Measurements from ENCODE around the gene SMC5.

SMC5 gene

GRCh38 chr9:70403166-70403565, 144.4 kb downstream of the SMC5 start:
- no peak for ATAC-seq

DNA sequence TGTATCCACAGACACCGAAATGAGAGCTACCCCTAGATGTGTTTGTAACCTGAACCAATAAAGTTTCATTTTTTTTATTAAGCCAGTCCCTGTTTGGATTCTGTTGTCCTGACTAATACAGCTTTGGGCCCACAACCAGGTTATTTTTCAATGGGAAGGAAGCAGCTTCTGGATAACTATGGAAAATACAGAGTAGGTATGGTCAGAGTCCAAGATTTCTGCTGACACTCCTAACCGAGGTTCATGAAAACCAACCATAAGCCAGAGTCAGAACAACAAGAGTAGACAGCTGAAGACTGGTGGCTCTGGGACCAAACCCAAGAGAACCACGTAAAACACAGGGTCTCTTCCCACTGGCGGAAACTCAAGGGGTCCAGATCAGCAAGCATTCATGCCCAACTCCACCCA, 144.8 kb downstream of the SMC5 start:
- no peak for TF ChIP-seq ZC3H10 (CRISPR knock-in tag; IDR thresholded peaks at IDR 0.05)
- no peak for TF ChIP-seq CSDC2 (CRISPR knock-in tag; IDR thresholded peaks at IDR 0.05)
- TF ChIP-seq RARB (CRISPR knock-in tag; IDR thresholded peaks at IDR 0.05) = no peak
- TF ChIP-seq ISL1 (CRISPR knock-in tag; IDR thresholded peaks at IDR 0.05) = no peak
- TF ChIP-seq CSRNP3 (CRISPR knock-in tag; IDR thresholded peaks at IDR 0.05) = no peak
- TF ChIP-seq ZFP30 (CRISPR knock-in tag; IDR thresholded peaks at IDR 0.05) = no peak
- no peak for TF ChIP-seq ARNTL (CRISPR knock-in tag; IDR thresholded peaks at IDR 0.05; ENCODE audit: borderline replicate concordance, low read depth)
- TF ChIP-seq CREB5 (CRISPR knock-in tag; IDR thresholded peaks at IDR 0.05; ENCODE audit: low read depth) = no peak
- TF ChIP-seq ZNF70 (CRISPR knock-in tag; IDR thresholded peaks at IDR 0.05) = no peak
- TF ChIP-seq ZNF565 (CRISPR knock-in tag; conservative IDR thresholded peaks at IDR 0.05; ENCODE audit: low read depth) = no peak
- no peak for ATAC-seq

More at GRCh38 chr9:70403166-70403565, 144.4 kb downstream of the SMC5 start:
- TF ChIP-seq CSDC2 (CRISPR knock-in tag; IDR thresholded peaks at IDR 0.05) = no peak
- no peak for TF ChIP-seq ZNF8 (CRISPR knock-in tag; IDR thresholded peaks at IDR 0.05)
- TF ChIP-seq OSR1 (CRISPR knock-in tag; IDR thresholded peaks at IDR 0.05) = no peak
- TF ChIP-seq PPARA (CRISPR knock-in tag; IDR thresholded peaks at IDR 0.05; ENCODE audit: borderline replicate concordance) = no peak
- no peak for TF ChIP-seq ZFP30 (CRISPR knock-in tag; IDR thresholded peaks at IDR 0.05)
- TF ChIP-seq ZFP3 (CRISPR knock-in tag; IDR thresholded peaks at IDR 0.05) = no peak
- no peak for TF ChIP-seq RARB (CRISPR knock-in tag; IDR thresholded peaks at IDR 0.05)
- TF ChIP-seq, protein P1, sequence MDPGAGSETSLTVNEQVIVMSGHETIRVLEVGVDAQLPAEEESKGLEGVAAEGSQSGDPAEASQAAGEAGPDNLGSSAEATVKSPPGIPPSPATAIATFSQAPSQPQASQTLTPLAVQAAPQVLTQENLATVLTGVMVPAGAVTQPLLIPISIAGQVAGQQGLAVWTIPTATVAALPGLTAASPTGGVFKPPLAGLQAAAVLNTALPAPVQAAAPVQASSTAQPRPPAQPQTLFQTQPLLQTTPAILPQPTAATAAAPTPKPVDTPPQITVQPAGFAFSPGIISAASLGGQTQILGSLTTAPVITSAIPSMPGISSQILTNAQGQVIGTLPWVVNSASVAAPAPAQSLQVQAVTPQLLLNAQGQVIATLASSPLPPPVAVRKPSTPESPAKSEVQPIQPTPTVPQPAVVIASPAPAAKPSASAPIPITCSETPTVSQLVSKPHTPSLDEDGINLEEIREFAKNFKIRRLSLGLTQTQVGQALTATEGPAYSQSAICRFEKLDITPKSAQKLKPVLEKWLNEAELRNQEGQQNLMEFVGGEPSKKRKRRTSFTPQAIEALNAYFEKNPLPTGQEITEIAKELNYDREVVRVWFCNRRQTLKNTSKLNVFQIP (CRISPR knock-in tag; IDR thresholded peaks at IDR 0.05; ENCODE audit: borderline replicate concordance, low read depth) = no peak
- TF ChIP-seq PATZ1 (CRISPR knock-in tag; IDR thresholded peaks at IDR 0.05; ENCODE audit: borderline replicate concordance) = no peak
- TF ChIP-seq ZNF565 (CRISPR knock-in tag; conservative IDR thresholded peaks at IDR 0.05; ENCODE audit: low read depth) = no peak
- no peak for TF ChIP-seq TCF4 (CRISPR knock-in tag; IDR thresholded peaks at IDR 0.05; ENCODE audit: borderline replicate concordance)
- no peak for TF ChIP-seq SNAI2 (CRISPR knock-in tag; IDR thresholded peaks at IDR 0.05)
- no peak for TF ChIP-seq TOX (CRISPR knock-in tag; IDR thresholded peaks at IDR 0.05; ENCODE audit: borderline replicate concordance)
- no peak for TF ChIP-seq CSRNP3 (CRISPR knock-in tag; IDR thresholded peaks at IDR 0.05)

- no peak for ATAC-seq
- TF ChIP-seq OSR1 (CRISPR knock-in tag; IDR thresholded peaks at IDR 0.05) (no peak), CREB5 (CRISPR knock-in tag; IDR thresholded peaks at IDR 0.05; ENCODE audit: low read depth) (no peak), BACH2 (CRISPR knock-in tag; IDR thresholded peaks at IDR 0.05; ENCODE audit: borderline replicate concordance) (no peak), PATZ1 (CRISPR knock-in tag; IDR thresholded peaks at IDR 0.05; ENCODE audit: borderline replicate concordance) (no peak), ZNF70 (CRISPR knock-in tag; IDR thresholded peaks at IDR 0.05) (no peak), TCF4 (CRISPR knock-in tag; IDR thresholded peaks at IDR 0.05; ENCODE audit: borderline replicate concordance) (no peak), ZC3H10 (CRISPR knock-in tag; IDR thresholded peaks at IDR 0.05) (no peak), SNAI2 (CRISPR knock-in tag; IDR thresholded peaks at IDR 0.05) (no peak)
- TF ChIP-seq, protein P1 (CRISPR knock-in tag; IDR thresholded peaks at IDR 0.05; ENCODE audit: borderline replicate concordance, low read depth) = no peak
These were observed 145.5 kb downstream of the SMC5 start for GRCh38 chr9:70404261-70404660.

Data from SK-N-SH treated with all-trans-retinoic acid at 6 μM for 48 hours (cell line).